HEK293 (cell line): ENCODE results near the gene DUSP2.

ENCODE experiments used
- CTCF ChIP-seq: fragments of 450-650 bp; formaldehyde crosslinking; IDR thresholded peaks from 2 replicates; pipeline ENCODE4 v1.5.1; 2016; ENCODE audit warnings: missing biosample characterization, missing genetic modification characterization
- PATZ1 ChIP-seq: fragments of 450-650 bp; formaldehyde crosslinking; IDR thresholded peaks from 2 replicates; pipeline ENCODE4 v1.5.1; 2016; ENCODE audit warnings: missing biosample characterization, missing genetic modification characterization
- REST ChIP-seq: fragments of 450-650 bp; formaldehyde crosslinking; IDR thresholded peaks from 2 replicates; pipeline ENCODE4 v1.5.1; 2016; ENCODE audit warnings: missing biosample characterization, missing genetic modification characterization
- SP2 ChIP-seq: fragments of 450-650 bp; formaldehyde crosslinking; IDR thresholded peaks from 2 replicates; pipeline ENCODE4 v1.5.1; 2016; ENCODE audit warnings: missing biosample characterization, missing genetic modification characterization
- ZNF169 ChIP-seq: fragments of 450-650 bp; formaldehyde crosslinking; IDR thresholded peaks from 2 replicates; pipeline ENCODE4 v1.5.1; 2016; ENCODE audit warnings: missing biosample characterization, missing genetic modification characterization
- ZNF26 ChIP-seq: fragments of 450-650 bp; formaldehyde crosslinking; IDR thresholded peaks from 2 replicates; pipeline ENCODE4 v1.5.1; 2016; ENCODE audit warnings: missing biosample characterization, missing genetic modification characterization
- ZNF521 ChIP-seq: fragments of 450-650 bp; formaldehyde crosslinking; IDR thresholded peaks from 2 replicates; pipeline ENCODE4 v1.5.1; 2017; ENCODE audit warnings: missing biosample characterization, mild to moderate bottlenecking, missing genetic modification characterization

- TF ChIP-seq ZNF26 (tag by site-specific recombination): no peak
- no peak for TF ChIP-seq REST (tag by site-specific recombination)
- no peak for TF ChIP-seq ZNF521 (tag by site-specific recombination)
- no peak for TF ChIP-seq CTCF
- TF ChIP-seq SP2: no peak
- TF ChIP-seq PATZ1 (tag by site-specific recombination): no peak
- TF ChIP-seq ZNF169 (tag by site-specific recombination): no peak
Measured at GRCh38 chr2:96163768-96164429, 18.7 kb upstream of the DUSP2 start.
